Immature natural killer cell (primary cell): ENCODE data around the gene NAT9. TPM values are rescaled to one million over a fixed set of nuclear protein-coding genes. Genes with fewer than 3 reads are reported as not detected.
A peak's percentile ranks its signal among the peaks of the same experiment; 100 is the strongest.

Source experiments
- DNase-seq, 3 donors: peaks; one replicate each; pipeline ENCODE4 v3.0.0; 2022; ENCODE audit warnings: mixed read lengths in 1 of 3
- H3K27ac Mint-ChIP-seq, 6 donors: one replicate each; pipeline ENCODE4 v1.8.0; 2020; ENCODE audit warnings: mixed read lengths in 6 of 6, mild to moderate bottlenecking in 5 of 6, inconsistent platforms in 4 of 6, moderate library complexity in 3 of 6
- H3K27me3 Mint-ChIP-seq, 3 donors: one replicate each; pipeline ENCODE4 v1.8.0; 2020 to 2021; ENCODE audit warnings: low read depth in 3 of 3, mild to moderate bottlenecking in 3 of 3, mixed read lengths in 3 of 3, moderate library complexity in 3 of 3, inconsistent platforms in 1 of 3
- H3K36me3 Mint-ChIP-seq, 3 donors: one replicate each; pipeline ENCODE4 v1.8.0; 2020; ENCODE audit warnings: mixed read lengths in 3 of 3, inconsistent platforms in 2 of 3, mild to moderate bottlenecking in 2 of 3
- H3K4me1 Mint-ChIP-seq, 2 donors: one replicate each; pipeline ENCODE4 v1.8.0; 2020; ENCODE audit warnings: inconsistent platforms in 2 of 2, mild to moderate bottlenecking in 2 of 2, mixed read lengths in 2 of 2, moderate library complexity in 1 of 2
- H3K4me3 Mint-ChIP-seq, 5 donors: one replicate each; pipeline ENCODE4 v1.8.0; 2020; ENCODE audit warnings: mild to moderate bottlenecking in 5 of 5, mixed read lengths in 5 of 5, inconsistent platforms in 3 of 5, moderate library complexity in 3 of 5
- H3K9me3 Mint-ChIP-seq, 6 donors: one replicate each; pipeline ENCODE4 v1.8.0; 2020; ENCODE audit warnings: mild to moderate bottlenecking in 6 of 6, mixed read lengths in 6 of 6, inconsistent platforms in 4 of 6, moderate library complexity in 3 of 6
- polyA plus RNA-seq, 3 donors: library from polyadenylated mRNA; unstranded; fragments of 300-500 nt; fragmentation: Illumina TruSeq; gene quantifications; one replicate each; pipeline ENCODE4 v1.2.3, GENCODE V29; 2021

Gene NAT9
- polyA plus RNA-seq, 3 donors from 2014 or later, result 4.3 to 11.2 (median 6.3) TPM

DNA sequence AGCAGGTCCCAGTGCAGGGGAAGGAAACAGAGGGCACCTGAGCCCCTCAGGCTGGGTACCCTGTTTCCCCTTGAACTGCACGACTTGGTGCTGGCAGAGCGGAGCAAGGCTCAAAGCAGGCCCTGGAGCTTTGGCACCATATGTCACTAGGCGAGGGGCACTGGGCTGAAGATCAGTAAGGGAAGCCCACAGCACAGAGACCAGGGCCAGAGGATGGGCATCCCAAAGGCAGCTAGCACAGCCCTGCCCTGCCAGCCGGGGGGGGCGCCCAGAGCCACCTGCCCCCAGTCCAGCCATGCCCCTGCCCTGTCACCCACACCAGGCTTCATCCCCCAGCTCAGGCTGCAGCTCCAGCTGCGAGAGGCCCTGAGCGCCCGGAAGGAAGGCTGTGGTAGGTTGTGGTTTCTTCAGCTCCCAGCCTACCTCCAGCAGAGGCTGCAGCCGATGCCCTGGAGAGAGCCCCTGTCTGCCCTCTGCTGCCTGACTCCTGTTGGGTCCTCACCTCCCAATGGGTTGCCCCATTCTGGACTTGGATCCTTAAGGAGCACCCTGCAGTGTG is 16.8 kb downstream of the NAT9 start:
- peak; percentile 77 to 80 (median 77) for DNase-seq
- H3K4me1 Mint-ChIP-seq, result peaks cover 84 to 95% of the 10 kb centered on the region in 2 donors

GRCh38 chr17:74758848-74759168 is 17.3 kb downstream of the NAT9 start:
- Mint-ChIP-seq H3K9me3 (no peaks in the 10 kb centered on the region), H3K4me3 (peak overlapping the region; percentile 76 to 99 (median 86)), H3K36me3 (no peaks in the 10 kb centered on the region), H3K27me3 (peaks cover 2 to 4% (median 3%) of the 10 kb centered on the region in 3 donors), H3K27ac (peak overlapping the region; percentile 84 to 92 (median 90)), H3K4me1 (peaks cover 90 to 97% of the 10 kb centered on the region in 2 donors)
- no peak for DNase-seq

More for the DNA sequence above, 16.8 kb downstream of the NAT9 start:
- Mint-ChIP-seq H3K4me3 (peak overlapping the region; percentile 76 to 99 (median 86)), H3K27me3 (peaks cover 2 to 3% (median 3%) of the 10 kb centered on the region in 3 donors), H3K36me3 (no peaks in the 10 kb centered on the region), H3K9me3 (no peaks in the 10 kb centered on the region), H3K27ac (peak overlapping the region; percentile 84 to 92 (median 90))

DNA sequence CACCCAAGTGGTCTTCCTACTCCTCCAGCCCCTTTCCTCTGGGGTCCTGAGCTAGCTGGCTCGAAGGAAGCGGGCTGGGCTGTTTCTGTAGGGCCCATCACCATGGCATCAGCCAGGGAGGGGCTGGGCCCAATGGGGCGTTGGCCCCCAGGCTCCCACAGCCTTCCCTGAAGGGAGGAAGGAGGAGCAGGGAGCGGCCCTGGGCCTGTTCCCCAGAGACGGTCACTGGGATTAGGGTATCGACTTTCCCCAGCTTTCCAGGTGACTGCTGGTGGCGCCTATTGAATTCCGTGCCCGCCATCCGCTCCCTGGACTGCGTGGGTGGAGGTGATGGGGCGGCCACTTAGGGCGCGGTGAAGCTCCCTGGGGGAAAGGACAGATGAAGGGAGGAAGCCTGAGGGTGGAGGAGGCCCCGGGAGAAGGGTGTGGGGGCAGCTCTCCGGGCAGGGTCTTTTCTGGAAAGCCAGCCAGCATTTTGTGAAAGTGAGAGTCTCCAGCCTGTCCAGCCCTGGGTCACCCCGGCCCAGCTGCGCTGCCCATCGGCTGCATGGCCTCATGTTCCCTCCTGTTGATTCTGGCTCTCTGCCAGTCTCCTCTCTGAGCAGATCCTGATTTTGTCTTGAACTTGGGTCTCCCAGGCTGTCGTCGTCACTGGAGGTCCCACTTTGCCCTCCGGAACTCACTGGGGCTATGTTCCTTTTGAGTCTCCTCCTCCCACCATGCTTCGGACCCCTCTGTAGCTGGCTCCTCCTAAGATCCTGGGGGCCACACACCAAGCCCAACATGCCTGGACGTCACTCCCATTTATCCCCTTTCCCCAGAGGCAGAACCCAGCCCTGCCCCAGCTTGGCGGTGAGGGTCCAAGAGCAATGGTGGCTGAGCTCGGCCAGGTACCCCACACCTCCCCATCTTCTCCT is 18.0 kb downstream of the NAT9 start:
- H3K4me1 Mint-ChIP-seq, result peaks cover 95 to 97% of the 10 kb centered on the region in 2 donors
- H3K36me3 Mint-ChIP-seq, result peaks cover 0 to under 1% (median 0%) of the 10 kb centered on the region in 3 donors
- no peak for DNase-seq
- peak overlapping the region; percentile 76 to 99 (median 86) for H3K4me3 Mint-ChIP-seq
- peaks cover 2 to 8% (median 3%) of the 10 kb centered on the region in 3 donors for H3K27me3 Mint-ChIP-seq
- peak overlapping the region; percentile 84 to 92 (median 90) for H3K27ac Mint-ChIP-seq
- no peaks in the 10 kb centered on the region for H3K9me3 Mint-ChIP-seq

- peak overlapping the region; percentile 62 to 92 (median 86) for H3K27ac Mint-ChIP-seq
Observed at GRCh38 chr17:74757502-74757901, 18.6 kb downstream of the NAT9 start.

GRCh38 chr17:74756891-74757290 is 19.3 kb downstream of the NAT9 start:
- Mint-ChIP-seq H3K4me1 (peaks cover 97 to 99% of the 10 kb centered on the region in 2 donors), H3K27ac (peak overlapping the region; percentile 68 to 92 (median 79)), H3K36me3 (peaks cover 3 to 11% (median 6%) of the 10 kb centered on the region in 3 donors), H3K9me3 (no peaks in the 10 kb centered on the region), H3K27me3 (peaks cover 2 to 8% (median 6%) of the 10 kb centered on the region in 3 donors), H3K4me3 (peak overlapping the region; percentile 65 to 99 (median 86))
- DNase-seq, result no peak

More at GRCh38 chr17:74757502-74757901, 18.6 kb downstream of the NAT9 start:
- peaks cover 95 to 97% of the 10 kb centered on the region in 2 donors for H3K4me1 Mint-ChIP-seq
- H3K27me3 Mint-ChIP-seq, result peaks cover 2 to 8% (median 3%) of the 10 kb centered on the region in 3 donors
- H3K9me3 Mint-ChIP-seq, result no peaks in the 10 kb centered on the region
- peak overlapping the region; percentile 76 to 99 (median 86) for H3K4me3 Mint-ChIP-seq
- no peak for DNase-seq
- H3K36me3 Mint-ChIP-seq, result peaks cover 3 to 8% (median 6%) of the 10 kb centered on the region in 3 donors

- Mint-ChIP-seq H3K27me3 (peaks cover 6 to 12% (median 10%) of the 10 kb centered on the region in 3 donors), H3K27ac (peak overlapping the region; percentile 41 to 96 (median 91)), H3K36me3 (peaks cover 3 to 23% (median 11%) of the 10 kb centered on the region in 3 donors), H3K4me1 (peaks cover 96 to 98% of the 10 kb centered on the region in 2 donors), H3K4me3 (peak overlapping the region; percentile 95 to 99 (median 97)), H3K9me3 (no peaks in the 10 kb centered on the region)
- no peak for DNase-seq
Observed at GRCh38 chr17:74755533-74755932, 20.6 kb downstream of the NAT9 start.

GRCh38 chr17:74754832-74755231 is 21.3 kb downstream of the NAT9 start:
- no peak for DNase-seq
- Mint-ChIP-seq H3K4me3 (peak overlapping the region; percentile 95 to 99 (median 97)), H3K27ac (peak overlapping the region; percentile 87 to 96 (median 92)), H3K4me1 (peaks cover 95 to 96% of the 10 kb centered on the region in 2 donors), H3K9me3 (no peaks in the 10 kb centered on the region), H3K36me3 (peaks cover 8 to 27% (median 16%) of the 10 kb centered on the region in 3 donors), H3K27me3 (peaks cover 8 to 14% (median 12%) of the 10 kb centered on the region in 3 donors)

GRCh38 chr17:74752822-74753401 is 23.2 kb downstream of the NAT9 start:
- Mint-ChIP-seq H3K36me3 (peaks cover 11 to 31% (median 19%) of the 10 kb centered on the region in 3 donors), H3K27me3 (peaks cover 7 to 19% (median 16%) of the 10 kb centered on the region in 3 donors), H3K27ac (peak overlapping the region; percentile 87 to 96 (median 92)), H3K4me3 (peak overlapping the region; percentile 95 to 99 (median 97)), H3K9me3 (peaks cover 0 to 2% (median 0%) of the 10 kb centered on the region in 6 donors), H3K4me1 (peaks cover 80% of the 10 kb centered on the region in 2 donors)
- no peak for DNase-seq

- Mint-ChIP-seq H3K36me3 (peaks cover 11 to 31% (median 19%) of the 10 kb centered on the region in 3 donors), H3K27me3 (peaks cover 7 to 19% (median 16%) of the 10 kb centered on the region in 3 donors), H3K27ac (peak overlapping the region; percentile 87 to 96 (median 92)), H3K4me3 (peak overlapping the region; percentile 95 to 99 (median 97)), H3K9me3 (peaks cover 0 to 2% (median 0%) of the 10 kb centered on the region in 6 donors), H3K4me1 (peaks cover 79% of the 10 kb centered on the region in 2 donors)
- no peak for DNase-seq
Observed at GRCh38 chr17:74752415-74752814, 23.7 kb downstream of the NAT9 start.

- H3K27ac Mint-ChIP-seq, result peak overlapping the region; percentile 87 to 96 (median 93)
- peaks cover 74 to 75% of the 10 kb centered on the region in 2 donors for H3K4me1 Mint-ChIP-seq
- no peak for DNase-seq
- H3K36me3 Mint-ChIP-seq, result peaks cover 11 to 31% (median 19%) of the 10 kb centered on the region in 3 donors
- peak overlapping the region; percentile 95 to 99 (median 97) for H3K4me3 Mint-ChIP-seq
- peaks cover 0 to 2% (median 0%) of the 10 kb centered on the region in 6 donors for H3K9me3 Mint-ChIP-seq
- H3K27me3 Mint-ChIP-seq, result peaks cover 7 to 19% (median 18%) of the 10 kb centered on the region in 3 donors
Observed at GRCh38 chr17:74750327-74751069, 25.6 kb downstream of the NAT9 start.

GRCh38 chr17:74750039-74750326 is 26.2 kb downstream of the NAT9 start:
- Mint-ChIP-seq H3K27me3 (peaks cover 7 to 18% (median 16%) of the 10 kb centered on the region in 3 donors), H3K4me3 (peak overlapping the region; percentile 95 to 99 (median 97)), H3K27ac (peak overlapping the region; percentile 87 to 96 (median 92)), H3K4me1 (peaks cover 68 to 70% of the 10 kb centered on the region in 2 donors), H3K9me3 (peaks cover 0 to 2% (median 0%) of the 10 kb centered on the region in 6 donors), H3K36me3 (peaks cover 11 to 31% (median 19%) of the 10 kb centered on the region in 3 donors)
- no peak for DNase-seq

DNA sequence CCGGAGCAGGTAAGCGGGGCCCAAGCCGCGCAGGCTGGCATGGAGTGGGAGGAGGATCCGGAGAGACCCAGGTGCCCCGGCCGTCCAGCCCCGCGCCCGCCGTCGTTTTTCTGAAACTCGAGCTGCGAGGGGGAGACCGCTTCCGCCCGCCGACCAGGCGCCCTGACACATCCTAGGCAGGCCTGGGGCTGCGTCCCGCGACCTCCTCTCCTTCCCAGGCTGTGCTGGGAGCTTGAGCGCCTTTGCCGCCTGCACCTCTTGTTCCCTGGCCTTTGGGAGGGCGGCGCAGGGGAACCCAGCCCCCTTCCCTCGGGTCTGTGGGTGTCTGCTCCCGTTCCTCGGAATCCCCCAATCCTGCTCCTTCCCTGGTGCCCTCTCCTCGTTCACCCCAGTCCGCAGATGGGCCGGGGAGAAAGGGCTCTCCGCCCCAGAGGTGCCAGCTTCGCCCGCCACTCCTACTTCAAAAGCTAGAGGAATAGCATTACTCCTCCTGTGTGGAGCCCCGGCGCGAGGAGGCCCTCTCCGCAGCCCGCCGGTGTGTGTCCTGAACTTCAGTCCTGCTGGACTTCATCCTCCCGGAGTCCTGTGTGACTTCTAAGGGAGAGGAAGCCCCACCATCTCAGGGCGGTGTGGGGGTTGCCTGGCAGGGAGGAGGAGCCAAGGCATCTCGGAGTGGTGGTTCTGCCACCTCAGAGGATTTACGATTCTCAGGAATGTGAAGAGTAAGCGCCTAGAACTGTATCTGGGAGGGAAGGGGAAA is 26.7 kb downstream of the NAT9 start:
- peaks cover 5 to 17% (median 16%) of the 10 kb centered on the region in 3 donors for H3K27me3 Mint-ChIP-seq
- H3K9me3 Mint-ChIP-seq, result peaks cover 0 to 2% (median 0%) of the 10 kb centered on the region in 6 donors
- H3K27ac Mint-ChIP-seq, result peak overlapping the region; percentile 87 to 96 (median 92)
- peaks cover 68 to 70% of the 10 kb centered on the region in 2 donors for H3K4me1 Mint-ChIP-seq
- peak overlapping the region; percentile 95 to 99 (median 97) for H3K4me3 Mint-ChIP-seq
- DNase-seq, result peak; percentile 51 to 58 (median 52)
- H3K36me3 Mint-ChIP-seq, result peaks cover 11 to 35% (median 19%) of the 10 kb centered on the region in 3 donors
